ENCODE measurements around the gene MAGEB18. TPM values are rescaled to one million over a fixed set of nuclear protein-coding genes. Genes with fewer than 3 reads are reported as not detected.

MAGEB18 gene
- polyA plus RNA-seq (2013, experiment 1 of 2): not detected
- not detected for polyA plus RNA-seq (2013, experiment 2 of 2)

GRCh38 chrX:26138274-26138673 is at the start of gene MAGEB18:
TSS of gene MAGEB18 (plus strand) at chrX:26138343. CDS start at chrX:26138986, 643 bp downstream.
- Histone ChIP-seq H3K27ac (ENCODE audit: low read depth, low read length) (no peak within 1 kb of the TSS), H3K23ac (ENCODE audit: low read length) (no peak within 1 kb of the TSS), H3K18ac (ENCODE audit: low read length) (no peak within 1 kb of the TSS), H2BK120ac (ENCODE audit: low read depth, low read length) (no peak within 1 kb of the TSS), H2AK5ac (ENCODE audit: low read length) (no peak within 1 kb of the TSS), H2BK15ac (replicated peaks; ENCODE audit: low read depth) (no peak within 1 kb of the TSS), H3K56ac (ENCODE audit: low read length) (no peak within 1 kb of the TSS), H3K27me3 (ENCODE audit: insufficient read depth, low read length, poor library complexity) (no peaks in the 10 kb centered on the region), H2BK5ac (ENCODE audit: low read length) (no peak within 1 kb of the TSS), H3K36me3 (ENCODE audit: control insufficient read depth, insufficient read depth, low read length) (no peaks in the 10 kb centered on the region), H3K79me2 (ENCODE audit: control insufficient read depth, insufficient read depth, low read length) (no peaks in the 10 kb centered on the region), H4K5ac (ENCODE audit: low read length) (no peak within 1 kb of the TSS), H3K4me1 (ENCODE audit: control insufficient read depth, low read depth, low read length) (no peaks in the 10 kb centered on the region), H3K9ac (ENCODE audit: low read length) (no peak within 1 kb of the TSS), H4K8ac (ENCODE audit: low read depth, low read length) (no peak within 1 kb of the TSS), H3K4me3 (ENCODE audit: low read length) (no peak within 1 kb of the TSS), H3K4ac (ENCODE audit: low read depth, low read length) (no peak within 1 kb of the TSS), H3K79me1 (ENCODE audit: low read length) (no peaks in the 10 kb centered on the region), H3K4me2 (ENCODE audit: low read length) (no peak within 1 kb of the TSS)
- no peak for DNase-seq
- WGBS (ENCODE audit: extremely low coverage, insufficient coverage, low lambda C conversion rate): no CpG with 5 or more reads among the region's 11 CpGs

GRCh38 chrX:26100421-26100920 is 37.7 kb upstream of the MAGEB18 start:
- no CpG with 5 or more reads among the region's 3 CpGs for WGBS (ENCODE audit: extremely low coverage, insufficient coverage, low lambda C conversion rate)
- Histone ChIP-seq H2BK120ac (ENCODE audit: low read depth, low read length) (no peak overlapping the region), H3K4me2 (ENCODE audit: low read length) (no peak overlapping the region), H3K4me3 (ENCODE audit: low read length) (no peak overlapping the region), H3K79me1 (ENCODE audit: low read length) (no peaks in the 10 kb centered on the region), H3K9ac (ENCODE audit: low read length) (no peak overlapping the region), H2BK5ac (ENCODE audit: low read length) (no peak overlapping the region), H4K8ac (ENCODE audit: low read depth, low read length) (no peak overlapping the region), H3K4ac (ENCODE audit: low read depth, low read length) (no peak overlapping the region), H3K23ac (ENCODE audit: low read length) (no peak overlapping the region), H3K18ac (ENCODE audit: low read length) (no peak overlapping the region), H2AK5ac (ENCODE audit: low read length) (no peak overlapping the region), H2BK15ac (replicated peaks; ENCODE audit: low read depth) (no peak overlapping the region), H3K27ac (ENCODE audit: low read depth, low read length) (no peak overlapping the region), H3K79me2 (ENCODE audit: control insufficient read depth, insufficient read depth, low read length) (no peaks in the 10 kb centered on the region), H3K27me3 (ENCODE audit: insufficient read depth, low read length, poor library complexity) (no peaks in the 10 kb centered on the region), H4K5ac (ENCODE audit: low read length) (no peak overlapping the region), H3K4me1 (ENCODE audit: control insufficient read depth, low read depth, low read length) (no peaks in the 10 kb centered on the region), H3K56ac (ENCODE audit: low read length) (no peak overlapping the region), H3K36me3 (ENCODE audit: control insufficient read depth, insufficient read depth, low read length) (no peaks in the 10 kb centered on the region)
- DNase-seq: peak; percentile 5

- Histone ChIP-seq H2AK5ac (ENCODE audit: low read length) (no peak overlapping the region), H3K36me3 (ENCODE audit: control insufficient read depth, insufficient read depth, low read length) (no peaks in the 10 kb centered on the region), H2BK5ac (ENCODE audit: low read length) (no peak overlapping the region), H3K18ac (ENCODE audit: low read length) (no peak overlapping the region), H4K5ac (ENCODE audit: low read length) (no peak overlapping the region), H3K79me2 (ENCODE audit: control insufficient read depth, insufficient read depth, low read length) (no peaks in the 10 kb centered on the region), H3K4me2 (ENCODE audit: low read length) (no peak overlapping the region), H3K4me3 (ENCODE audit: low read length) (no peak overlapping the region), H3K56ac (ENCODE audit: low read length) (no peak overlapping the region), H3K4me1 (ENCODE audit: control insufficient read depth, low read depth, low read length) (no peaks in the 10 kb centered on the region), H3K27me3 (ENCODE audit: insufficient read depth, low read length, poor library complexity) (no peaks in the 10 kb centered on the region), H2BK120ac (ENCODE audit: low read depth, low read length) (no peak overlapping the region), H3K9ac (ENCODE audit: low read length) (no peak overlapping the region), H3K23ac (ENCODE audit: low read length) (no peak overlapping the region), H3K27ac (ENCODE audit: low read depth, low read length) (no peak overlapping the region), H2BK15ac (replicated peaks; ENCODE audit: low read depth) (no peak overlapping the region), H4K8ac (ENCODE audit: low read depth, low read length) (no peak overlapping the region), H3K4ac (ENCODE audit: low read depth, low read length) (no peak overlapping the region), H3K79me1 (ENCODE audit: low read length) (no peaks in the 10 kb centered on the region)
- DNase-seq: no peak
- WGBS (ENCODE audit: extremely low coverage, insufficient coverage, low lambda C conversion rate): no CpG with 5 or more reads among the region's 1 CpG
These were observed 29.0 kb upstream of the MAGEB18 start for GRCh38 chrX:26109142-26109541.

GRCh38 chrX:26146024-26146423 is 7.9 kb downstream of the MAGEB18 start:
- H3K4me1 ChIP-seq (ENCODE audit: control insufficient read depth, low read depth, low read length): no peaks in the 10 kb centered on the region
- no peak overlapping the region for H2BK120ac ChIP-seq (ENCODE audit: low read depth, low read length)
- H2BK5ac ChIP-seq (ENCODE audit: low read length): no peak overlapping the region
- no peaks in the 10 kb centered on the region for H3K79me2 ChIP-seq (ENCODE audit: control insufficient read depth, insufficient read depth, low read length)
- no peak overlapping the region for H3K4ac ChIP-seq (ENCODE audit: low read depth, low read length)
- no peak overlapping the region for H3K56ac ChIP-seq (ENCODE audit: low read length)
- H3K18ac ChIP-seq (ENCODE audit: low read length): no peak overlapping the region
- H3K27ac ChIP-seq (ENCODE audit: low read depth, low read length): no peak overlapping the region
- H3K23ac ChIP-seq (ENCODE audit: low read length): no peak overlapping the region
- H3K27me3 ChIP-seq (ENCODE audit: insufficient read depth, low read length, poor library complexity): no peaks in the 10 kb centered on the region
- H3K36me3 ChIP-seq (ENCODE audit: control insufficient read depth, insufficient read depth, low read length): no peaks in the 10 kb centered on the region
- H3K4me2 ChIP-seq (ENCODE audit: low read length): no peak overlapping the region
- no peak overlapping the region for H2BK15ac ChIP-seq (replicated peaks; ENCODE audit: low read depth)
- H3K4me3 ChIP-seq (ENCODE audit: low read length): no peak overlapping the region
- no peak overlapping the region for H4K8ac ChIP-seq (ENCODE audit: low read depth, low read length)
- H3K9ac ChIP-seq (ENCODE audit: low read length): no peak overlapping the region
- H4K5ac ChIP-seq (ENCODE audit: low read length): no peak overlapping the region
- no CpG with 5 or more reads among the region's 2 CpGs for WGBS (ENCODE audit: extremely low coverage, insufficient coverage, low lambda C conversion rate)
- H3K79me1 ChIP-seq (ENCODE audit: low read length): no peaks in the 10 kb centered on the region
- peak; percentile 0 for DNase-seq
- H2AK5ac ChIP-seq (ENCODE audit: low read length): no peak overlapping the region

GRCh38 chrX:26160301-26160700 is 22.2 kb downstream of the MAGEB18 start, which contains the start of gene MAGEB6B:
TSS of gene MAGEB6B (plus strand) at chrX:26160601. CDS start at chrX:26160601, 0 bp downstream.
- no peaks in the 10 kb centered on the region for H3K36me3 ChIP-seq (ENCODE audit: control insufficient read depth, insufficient read depth, low read length)
- no peak within 1 kb of the TSS for H3K23ac ChIP-seq (ENCODE audit: low read length)
- no peak within 1 kb of the TSS for H3K9ac ChIP-seq (ENCODE audit: low read length)
- H4K8ac ChIP-seq (ENCODE audit: low read depth, low read length): no peak within 1 kb of the TSS
- H3K18ac ChIP-seq (ENCODE audit: low read length): no peak within 1 kb of the TSS
- H2BK120ac ChIP-seq (ENCODE audit: low read depth, low read length): no peak within 1 kb of the TSS
- no peaks in the 10 kb centered on the region for H3K4me1 ChIP-seq (ENCODE audit: control insufficient read depth, low read depth, low read length)
- no peak within 1 kb of the TSS for H2BK5ac ChIP-seq (ENCODE audit: low read length)
- H2BK15ac ChIP-seq (replicated peaks; ENCODE audit: low read depth): no peak within 1 kb of the TSS
- H3K27me3 ChIP-seq (ENCODE audit: insufficient read depth, low read length, poor library complexity): no peaks in the 10 kb centered on the region
- no peaks in the 10 kb centered on the region for H3K79me1 ChIP-seq (ENCODE audit: low read length)
- no peak within 1 kb of the TSS for H2AK5ac ChIP-seq (ENCODE audit: low read length)
- H4K5ac ChIP-seq (ENCODE audit: low read length): no peak within 1 kb of the TSS
- H3K56ac ChIP-seq (ENCODE audit: low read length): no peak within 1 kb of the TSS
- H3K4me3 ChIP-seq (ENCODE audit: low read length): no peak within 1 kb of the TSS
- H3K4ac ChIP-seq (ENCODE audit: low read depth, low read length): no peak within 1 kb of the TSS
- H3K79me2 ChIP-seq (ENCODE audit: control insufficient read depth, insufficient read depth, low read length): no peaks in the 10 kb centered on the region
- H3K27ac ChIP-seq (ENCODE audit: low read depth, low read length): no peak within 1 kb of the TSS
- H3K4me2 ChIP-seq (ENCODE audit: low read length): no peak within 1 kb of the TSS
- DNase-seq: no peak
- WGBS (ENCODE audit: extremely low coverage, insufficient coverage, low lambda C conversion rate): no CpG with 5 or more reads among the region's 10 CpGs

All from mesendoderm (in vitro differentiated cells).